ENCODE data around the gene TBC1D22A. TPM values are rescaled to one million over a fixed set of nuclear protein-coding genes. Genes with fewer than 3 reads are reported as not detected.
"Not testable (repeated sequence)": the region's sequence is repeated elsewhere in the genome, so short reads cannot be mapped to it uniquely, and the experiment has no call there.

The TBC1D22A gene
- total RNA-seq, 1 donor: 16.7 TPM

- not testable (repeated sequence) for DNase-seq (ENCODE audit: low read depth in 2 of 3, low spot score in 2 of 3)
These were observed 216.2 kb downstream of the TBC1D22A start for GRCh38 chr22:46978668-46979067.

- DNase-seq (ENCODE audit: low read depth in 2 of 3, low spot score in 2 of 3): no peak
These were observed 217.1 kb downstream of the TBC1D22A start for GRCh38 chr22:46979506-46979905.

- DNase-seq (ENCODE audit: low read depth in 2 of 3, low spot score in 2 of 3): no peak
These were observed 217.9 kb downstream of the TBC1D22A start for GRCh38 chr22:46980392-46980791.

GRCh38 chr22:46982635-46983034 is 220.2 kb downstream of the TBC1D22A start:
- DNase-seq (ENCODE audit: low read depth in 2 of 3, low spot score in 2 of 3): no peak

- no peak for DNase-seq (ENCODE audit: low read depth in 2 of 3, low spot score in 2 of 3)
These were observed 220.6 kb downstream of the TBC1D22A start for GRCh38 chr22:46983046-46983445.

- DNase-seq (ENCODE audit: low read depth in 2 of 3, low spot score in 2 of 3): no peak
These were observed 222.5 kb downstream of the TBC1D22A start for GRCh38 chr22:46984751-46985506.

- DNase-seq (ENCODE audit: low read depth in 2 of 3, low spot score in 2 of 3): no peak
These were observed 223.0 kb downstream of the TBC1D22A start for GRCh38 chr22:46985507-46985882.

GRCh38 chr22:46986788-46987187 is 224.3 kb downstream of the TBC1D22A start:
- no peak for DNase-seq (ENCODE audit: low read depth in 2 of 3, low spot score in 2 of 3)

GRCh38 chr22:46990937-46991550 is 228.6 kb downstream of the TBC1D22A start:
- DNase-seq (ENCODE audit: low read depth in 2 of 3, low spot score in 2 of 3): no peak

- no peak for DNase-seq (ENCODE audit: low read depth in 2 of 3, low spot score in 2 of 3)
These were observed 229.2 kb downstream of the TBC1D22A start for GRCh38 chr22:46991666-46992065.

GRCh38 chr22:46992121-46992731 is 229.8 kb downstream of the TBC1D22A start:
- DNase-seq (ENCODE audit: low read depth in 2 of 3, low spot score in 2 of 3): no peak

- DNase-seq (ENCODE audit: low read depth in 2 of 3, low spot score in 2 of 3): no peak
These were observed 231.2 kb downstream of the TBC1D22A start for GRCh38 chr22:46993633-46994032.

GRCh38 chr22:46994265-46994664 is 231.8 kb downstream of the TBC1D22A start:
- DNase-seq (ENCODE audit: low read depth in 2 of 3, low spot score in 2 of 3): no peak

GRCh38 chr22:46994983-46995382 is 232.5 kb downstream of the TBC1D22A start:
- no peak for DNase-seq (ENCODE audit: low read depth in 2 of 3, low spot score in 2 of 3)

- no peak for DNase-seq (ENCODE audit: low read depth in 2 of 3, low spot score in 2 of 3)
These were observed 233.3 kb downstream of the TBC1D22A start for GRCh38 chr22:46995501-46996360.

- DNase-seq (ENCODE audit: low read depth in 2 of 3, low spot score in 2 of 3): no peak
These were observed 234.3 kb downstream of the TBC1D22A start for GRCh38 chr22:46996595-46997310.

- DNase-seq (ENCODE audit: low read depth in 2 of 3, low spot score in 2 of 3): no peak
These were observed 235.0 kb downstream of the TBC1D22A start for GRCh38 chr22:46997311-46997970.

GRCh38 chr22:46998331-46998730 is 235.9 kb downstream of the TBC1D22A start:
- DNase-seq (ENCODE audit: low read depth in 2 of 3, low spot score in 2 of 3): no peak

GRCh38 chr22:47000256-47000655 is 237.8 kb downstream of the TBC1D22A start:
- no peak for DNase-seq (ENCODE audit: low read depth in 2 of 3, low spot score in 2 of 3)

- peak in 1 of 3 donors; percentile 6 for DNase-seq (ENCODE audit: low read depth in 2 of 3, low spot score in 2 of 3)
These were observed 238.4 kb downstream of the TBC1D22A start for GRCh38 chr22:47000888-47001287.
